ENCODE measurements around the gene MPV17L2. TPM values are rescaled to one million over a fixed set of nuclear protein-coding genes. Genes with fewer than 3 reads are reported as not detected.

MPV17L2 gene
- total and polyA plus RNA-seq, 2 experiments from 2014 or later = 38.2 to 51.7 TPM

DNA sequence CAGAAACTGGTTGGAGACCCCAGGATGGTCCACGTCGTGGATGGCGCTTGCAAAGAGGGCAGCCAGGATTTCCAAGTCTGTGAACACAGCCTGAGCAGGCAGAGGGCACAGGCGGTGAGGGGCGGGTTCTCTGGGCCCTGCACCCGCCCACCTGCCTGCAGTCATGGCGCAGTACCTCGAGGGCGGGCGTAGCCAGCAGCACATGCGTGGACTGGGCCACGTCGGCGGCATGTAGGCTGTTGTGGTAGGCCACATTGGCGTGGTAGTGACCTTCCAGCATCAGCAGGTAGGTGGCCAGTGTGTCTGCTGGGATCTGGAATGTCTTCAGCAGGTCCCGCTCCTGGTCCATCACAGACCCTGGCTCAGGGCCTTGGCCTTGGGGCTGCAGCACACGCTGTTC, 25.1 kb downstream of the MPV17L2 start:
- TF ChIP-seq, protein P1, sequence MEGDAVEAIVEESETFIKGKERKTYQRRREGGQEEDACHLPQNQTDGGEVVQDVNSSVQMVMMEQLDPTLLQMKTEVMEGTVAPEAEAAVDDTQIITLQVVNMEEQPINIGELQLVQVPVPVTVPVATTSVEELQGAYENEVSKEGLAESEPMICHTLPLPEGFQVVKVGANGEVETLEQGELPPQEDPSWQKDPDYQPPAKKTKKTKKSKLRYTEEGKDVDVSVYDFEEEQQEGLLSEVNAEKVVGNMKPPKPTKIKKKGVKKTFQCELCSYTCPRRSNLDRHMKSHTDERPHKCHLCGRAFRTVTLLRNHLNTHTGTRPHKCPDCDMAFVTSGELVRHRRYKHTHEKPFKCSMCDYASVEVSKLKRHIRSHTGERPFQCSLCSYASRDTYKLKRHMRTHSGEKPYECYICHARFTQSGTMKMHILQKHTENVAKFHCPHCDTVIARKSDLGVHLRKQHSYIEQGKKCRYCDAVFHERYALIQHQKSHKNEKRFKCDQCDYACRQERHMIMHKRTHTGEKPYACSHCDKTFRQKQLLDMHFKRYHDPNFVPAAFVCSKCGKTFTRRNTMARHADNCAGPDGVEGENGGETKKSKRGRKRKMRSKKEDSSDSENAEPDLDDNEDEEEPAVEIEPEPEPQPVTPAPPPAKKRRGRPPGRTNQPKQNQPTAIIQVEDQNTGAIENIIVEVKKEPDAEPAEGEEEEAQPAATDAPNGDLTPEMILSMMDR (IDR thresholded peaks at IDR 0.05; ENCODE audit: low read depth, low read length) = no peak
- no peak for DNase-seq (ENCODE audit: low read depth in 1 of 2, low spot score in 1 of 2)
- Histone ChIP-seq H3K27ac (no peak overlapping the region), H3K36me3 (no peaks in the 10 kb centered on the region), H3K9me3 (ENCODE audit: low read depth) (no peaks in the 10 kb centered on the region), H3K27me3 (no peaks in the 10 kb centered on the region), H3K4me1 (ENCODE audit: low read depth) (no peaks in the 10 kb centered on the region), H3K4me3 (no peak overlapping the region)

DNA sequence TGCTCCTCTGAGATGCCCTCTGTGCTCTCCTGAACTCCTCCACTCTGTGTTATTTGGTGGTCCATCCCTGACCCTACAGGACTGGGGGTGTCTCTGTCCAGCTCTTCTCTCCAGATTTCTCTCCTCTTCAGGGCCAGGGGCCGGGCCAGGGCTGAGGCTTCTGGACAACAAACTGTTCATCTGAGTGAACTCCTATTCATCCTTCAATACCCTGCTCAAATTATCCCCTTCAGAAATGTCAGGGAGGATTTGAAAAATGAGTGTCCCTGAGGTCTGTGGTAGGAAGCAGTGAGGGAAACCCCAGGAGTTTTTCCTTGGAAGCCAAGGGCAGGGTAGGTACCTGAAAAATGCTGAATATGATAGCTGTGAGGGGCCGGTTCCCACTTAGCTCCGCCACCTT, 25.6 kb downstream of the MPV17L2 start:
- H3K9me3 ChIP-seq (ENCODE audit: low read depth) = no peaks in the 10 kb centered on the region
- H3K36me3 ChIP-seq = no peaks in the 10 kb centered on the region
- H3K27me3 ChIP-seq = no peaks in the 10 kb centered on the region
- H3K27ac ChIP-seq = no peak overlapping the region
- no peak overlapping the region for H3K4me3 ChIP-seq
- TF ChIP-seq, protein P1 (IDR thresholded peaks at IDR 0.05; ENCODE audit: low read depth, low read length) = no peak
- DNase-seq (ENCODE audit: low read depth in 1 of 2, low spot score in 1 of 2) = no peak
- H3K4me1 ChIP-seq (ENCODE audit: low read depth) = no peaks in the 10 kb centered on the region

DNA sequence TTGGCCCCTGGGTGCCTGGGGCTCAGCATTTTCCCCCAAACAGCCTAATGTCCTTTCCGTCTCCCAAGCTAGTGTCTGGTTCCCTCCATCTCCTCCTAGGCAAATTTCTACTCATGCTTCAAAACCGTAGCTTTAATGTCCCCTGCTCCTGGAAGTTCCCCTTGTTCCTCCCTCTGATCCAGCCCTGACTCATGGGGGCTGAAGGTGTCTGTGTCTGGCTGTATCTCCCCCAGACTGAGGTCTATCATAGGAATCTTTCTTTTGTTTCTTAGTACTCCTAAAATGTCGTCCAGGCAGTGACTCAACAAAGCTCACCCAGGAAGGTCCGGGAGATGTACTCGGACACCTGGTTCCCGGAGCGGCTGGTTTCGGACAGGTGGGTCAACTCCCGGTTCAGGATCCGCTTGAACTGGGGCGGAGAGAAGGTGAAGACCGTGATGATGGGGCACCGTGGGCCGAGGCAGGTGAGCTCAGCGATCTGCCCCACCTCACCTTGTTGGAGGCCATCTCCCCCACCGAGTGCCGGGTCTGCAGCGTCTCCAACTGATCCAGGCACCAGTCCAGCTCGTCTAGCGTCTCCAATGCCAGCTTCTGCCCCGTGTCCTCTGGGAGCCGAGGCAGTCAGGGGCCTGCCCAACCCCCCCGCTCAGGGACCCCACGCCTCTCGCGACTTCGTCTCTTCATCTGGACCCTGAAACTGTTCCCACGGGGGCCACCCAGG, 27.1 kb downstream of the MPV17L2 start:
- Histone ChIP-seq H3K27ac (no peak overlapping the region), H3K4me3 (no peak overlapping the region), H3K36me3 (no peaks in the 10 kb centered on the region), H3K9me3 (ENCODE audit: low read depth) (no peaks in the 10 kb centered on the region), H3K4me1 (ENCODE audit: low read depth) (no peaks in the 10 kb centered on the region), H3K27me3 (no peaks in the 10 kb centered on the region)
- TF ChIP-seq, protein P1 (IDR thresholded peaks at IDR 0.05; ENCODE audit: low read depth, low read length) = no peak
- DNase-seq (ENCODE audit: low read depth in 1 of 2, low spot score in 1 of 2) = no peak

DNA sequence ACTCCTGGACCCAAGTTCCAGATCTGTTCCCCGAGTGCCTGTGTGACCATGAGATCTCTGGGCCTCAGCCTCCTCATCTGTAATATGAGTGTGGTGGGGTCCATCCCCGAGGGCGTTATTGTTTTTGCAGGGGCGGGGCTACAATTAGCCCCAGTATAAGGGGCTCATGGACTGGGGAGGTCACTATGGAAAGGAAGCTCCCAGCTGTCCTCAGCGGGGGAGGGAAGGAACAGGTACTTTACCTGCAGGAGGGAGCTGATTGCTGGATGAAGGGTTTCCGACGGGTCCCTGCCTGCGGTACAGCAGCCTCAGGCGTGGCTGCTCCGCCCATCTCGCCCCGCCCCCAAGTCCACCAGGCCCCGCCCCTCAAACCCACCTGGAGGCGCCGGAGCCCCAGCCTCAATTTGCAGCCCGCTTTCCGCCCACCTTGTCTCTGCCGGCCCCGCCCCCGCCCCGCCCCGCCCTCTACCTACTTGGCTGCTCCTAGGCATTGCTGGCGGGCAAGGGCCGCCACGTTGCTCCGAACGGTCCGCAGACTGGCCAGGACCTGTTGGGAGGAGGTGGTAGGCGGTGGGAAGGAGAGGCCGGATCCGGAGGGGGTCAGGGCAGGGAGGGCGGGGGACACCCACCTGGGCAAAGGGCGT, 27.7 kb downstream of the MPV17L2 start:
- Histone ChIP-seq H3K9me3 (ENCODE audit: low read depth) (no peaks in the 10 kb centered on the region), H3K4me1 (ENCODE audit: low read depth) (no peaks in the 10 kb centered on the region), H3K27ac (no peak overlapping the region), H3K27me3 (no peaks in the 10 kb centered on the region), H3K36me3 (no peaks in the 10 kb centered on the region), H3K4me3 (no peak overlapping the region)
- no peak for DNase-seq (ENCODE audit: low read depth in 1 of 2, low spot score in 1 of 2)
- TF ChIP-seq, protein P1 (IDR thresholded peaks at IDR 0.05; ENCODE audit: low read depth, low read length) = no peak

DNA sequence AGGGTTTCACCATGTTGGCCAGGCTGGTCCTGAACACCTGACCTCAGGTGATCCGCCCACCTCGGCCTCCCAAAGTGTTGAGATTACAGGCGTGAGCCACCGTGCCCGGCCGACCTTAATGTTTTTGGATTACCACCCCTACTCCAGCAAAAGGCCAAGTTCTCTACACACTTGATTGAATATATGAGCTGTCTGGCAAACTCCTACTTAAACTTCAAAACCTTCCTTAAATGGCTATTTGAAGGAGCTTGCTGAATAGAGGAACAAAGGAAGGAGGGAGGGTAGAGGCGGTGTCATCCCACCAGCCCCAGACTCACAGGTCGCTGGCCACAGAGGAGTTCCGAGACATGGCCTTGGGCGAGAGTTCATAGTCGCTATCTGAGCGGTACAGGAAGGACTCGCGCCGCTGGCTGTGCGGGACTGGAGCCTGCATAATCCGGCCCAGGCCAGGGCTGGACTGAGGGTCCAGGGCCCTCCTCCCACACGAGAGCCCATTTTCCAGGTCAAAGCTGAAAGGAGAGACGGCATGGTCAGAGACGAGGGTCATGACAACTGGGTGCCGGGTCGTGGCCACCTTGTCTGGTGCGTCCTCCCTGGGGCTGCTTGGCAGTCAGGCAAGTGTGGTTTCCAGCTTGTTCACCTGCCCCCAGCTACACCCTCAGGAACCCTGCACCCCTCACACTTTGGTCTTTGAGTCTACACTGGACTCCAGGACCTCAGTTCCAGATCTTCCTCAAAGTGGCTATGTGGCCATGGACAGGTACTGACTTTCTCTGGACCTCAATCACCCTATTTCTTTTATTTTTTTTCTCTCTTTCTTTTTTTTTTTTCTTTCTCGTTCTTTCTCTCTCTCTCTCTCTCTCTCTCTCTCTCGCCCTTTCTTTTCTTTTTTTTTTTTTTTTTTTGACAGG, 29.1 kb downstream of the MPV17L2 start:
- Histone ChIP-seq H3K27me3 (no peaks in the 10 kb centered on the region), H3K9me3 (ENCODE audit: low read depth) (no peaks in the 10 kb centered on the region), H3K4me3 (no peak overlapping the region), H3K36me3 (no peaks in the 10 kb centered on the region), H3K27ac (no peak overlapping the region), H3K4me1 (ENCODE audit: low read depth) (no peaks in the 10 kb centered on the region)
- no peak for DNase-seq (ENCODE audit: low read depth in 1 of 2, low spot score in 1 of 2)
- TF ChIP-seq, protein P1 (IDR thresholded peaks at IDR 0.05; ENCODE audit: low read depth, low read length) = no peak
